ENCODE data around the gene SEPSECS.
"Not testable (repeated sequence)": the region's sequence is repeated elsewhere in the genome, so short reads cannot be mapped to it uniquely, and the experiment has no call there.

Gene SEPSECS

DNA sequence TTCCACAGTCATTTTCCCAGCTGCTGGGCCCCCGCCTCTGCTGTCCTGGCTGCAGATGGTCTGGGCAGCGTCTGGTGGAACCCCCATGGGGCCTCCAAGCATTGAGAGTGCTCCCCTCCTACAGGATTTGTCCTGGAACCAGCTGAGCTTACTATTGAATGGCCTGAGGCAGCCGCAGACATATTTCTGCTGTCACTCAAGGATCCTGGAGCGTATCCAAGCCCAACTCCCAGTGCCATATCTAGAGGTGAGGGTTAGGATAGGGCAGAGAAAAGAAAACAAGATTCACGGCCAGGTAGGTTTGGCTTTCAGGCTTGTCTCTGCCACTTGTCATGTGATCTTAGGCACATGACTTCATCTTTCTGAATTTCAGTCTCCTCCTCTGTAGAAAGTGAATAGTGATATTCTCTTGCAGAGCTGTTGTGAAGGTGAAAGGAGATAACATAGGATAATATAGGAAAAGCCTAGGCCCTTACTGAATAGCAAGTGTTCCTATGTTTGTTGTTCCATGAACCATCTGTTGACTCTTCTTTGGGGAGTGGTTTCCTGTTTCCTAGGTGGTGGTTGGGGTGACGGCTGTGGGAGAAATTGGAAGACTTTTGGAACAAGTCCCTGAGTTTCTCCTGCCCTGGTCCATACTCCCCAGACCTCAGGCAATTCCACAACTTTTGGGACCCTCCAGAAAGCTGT is 52.3 kb downstream of the SEPSECS start:
- no peak for DNase-seq

GRCh38 chr4:25106363-25107151 is 53.7 kb downstream of the SEPSECS start:
- no peak for DNase-seq

DNA sequence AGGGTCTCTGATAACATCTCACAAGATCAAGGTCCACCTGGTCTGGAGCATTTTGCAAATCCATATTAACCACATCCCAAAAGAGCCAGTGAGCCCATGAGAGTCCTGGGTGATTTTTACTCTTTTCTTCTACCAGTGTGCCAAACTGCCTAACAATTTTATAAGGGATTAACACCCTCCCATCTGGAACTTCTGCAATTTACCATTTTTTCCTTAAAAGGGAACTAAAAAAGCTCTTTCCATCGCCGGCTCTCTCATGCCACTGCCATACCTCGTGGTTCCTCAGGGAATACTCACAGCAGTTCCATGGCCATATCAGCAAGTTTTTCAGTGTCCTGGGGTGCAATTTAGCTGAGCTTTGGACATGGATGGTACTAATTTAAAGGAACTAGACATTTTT is 55.7 kb downstream of the SEPSECS start:
- no peak for DNase-seq

- DNase-seq = no peak
These were observed 56.8 kb downstream of the SEPSECS start for GRCh38 chr4:25103418-25103817.

- DNase-seq = no peak
These were observed 58.4 kb downstream of the SEPSECS start for GRCh38 chr4:25101836-25102235.

GRCh38 chr4:25100710-25101109 is 59.5 kb downstream of the SEPSECS start:
- no peak for DNase-seq

DNA sequence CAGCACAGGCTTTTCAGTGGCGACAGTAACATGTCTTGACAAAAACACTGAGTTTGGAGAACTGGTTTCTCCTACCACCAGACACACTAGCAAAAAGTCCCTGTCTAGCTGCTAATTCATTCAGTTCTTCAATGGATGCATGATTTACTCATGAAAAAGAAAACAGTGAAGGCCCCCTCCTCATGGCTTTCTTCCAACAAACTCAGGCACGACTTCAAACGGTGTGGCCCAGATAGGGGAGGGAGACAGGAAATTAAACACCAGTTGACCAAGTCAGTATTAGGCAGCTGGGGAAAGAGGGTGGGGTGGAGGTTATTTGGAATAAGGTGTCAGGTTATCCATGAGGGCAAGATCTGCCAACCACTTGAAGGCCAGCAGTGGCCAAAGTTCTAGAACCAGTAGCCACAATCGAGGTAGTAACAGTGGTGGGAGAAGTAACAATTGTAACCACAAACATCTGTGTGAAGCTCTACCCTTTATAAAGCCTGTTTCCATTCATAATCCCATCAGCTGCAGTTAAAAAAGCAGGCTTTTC is 60.2 kb downstream of the SEPSECS start:
- DNase-seq = no peak

DNA sequence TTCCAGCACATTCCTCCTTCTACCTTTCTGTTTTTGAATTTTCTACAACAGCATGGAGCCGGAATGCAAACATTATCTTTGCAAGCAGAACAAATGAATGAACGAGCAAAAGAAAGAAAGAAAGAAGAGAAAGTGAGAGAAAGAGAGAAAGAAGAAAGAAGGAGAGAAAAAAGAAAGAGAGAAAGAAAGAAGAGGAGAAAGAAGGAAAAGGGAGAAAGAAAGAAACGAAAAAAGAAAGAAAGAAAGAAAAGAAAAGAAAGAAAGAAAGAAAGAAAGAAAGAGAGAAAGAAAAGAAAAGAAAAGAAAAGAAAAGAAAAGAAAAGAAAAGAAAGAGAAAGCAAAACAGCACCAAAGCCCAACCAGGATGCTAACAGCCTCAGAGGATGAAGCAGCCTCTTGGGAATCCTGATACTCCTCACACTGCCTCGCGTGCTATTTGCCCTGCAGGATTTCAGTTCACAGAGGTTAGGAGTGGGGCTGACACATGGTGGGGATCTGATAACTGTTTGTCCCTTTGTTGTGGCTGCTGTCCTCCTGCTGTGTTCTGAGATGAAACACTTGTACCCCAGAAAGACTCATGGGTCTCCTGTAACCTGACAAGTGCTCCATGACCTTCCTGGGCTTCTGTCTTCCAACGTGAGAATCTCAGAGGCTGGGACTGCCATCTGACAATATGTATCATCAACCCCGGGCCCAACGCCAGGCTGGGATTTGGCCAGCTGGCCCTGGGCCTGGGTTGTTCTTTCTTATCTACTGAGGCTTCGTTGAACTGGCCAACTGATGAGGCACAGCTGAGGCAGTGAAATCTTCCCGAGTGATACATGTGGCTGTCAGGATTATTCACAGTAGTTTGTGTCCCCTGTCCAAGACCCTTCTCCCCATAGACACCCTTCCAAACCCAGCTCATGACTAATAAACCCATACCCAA is 61.0 kb downstream of the SEPSECS start:
- no peak for DNase-seq

GRCh38 chr4:25096981-25097443 is 63.2 kb downstream of the SEPSECS start:
- DNase-seq = no peak

GRCh38 chr4:25096251-25096980 is 63.8 kb downstream of the SEPSECS start:
- no peak for DNase-seq

GRCh38 chr4:25095837-25096236 is 64.4 kb downstream of the SEPSECS start:
- no peak for DNase-seq

GRCh38 chr4:25092139-25092538 is 68.1 kb downstream of the SEPSECS start:
- DNase-seq = no peak

GRCh38 chr4:25090516-25090915 is 69.7 kb downstream of the SEPSECS start:
- no peak for DNase-seq

- DNase-seq = no peak
These were observed 71.0 kb downstream of the SEPSECS start for GRCh38 chr4:25089051-25089763.

DNA sequence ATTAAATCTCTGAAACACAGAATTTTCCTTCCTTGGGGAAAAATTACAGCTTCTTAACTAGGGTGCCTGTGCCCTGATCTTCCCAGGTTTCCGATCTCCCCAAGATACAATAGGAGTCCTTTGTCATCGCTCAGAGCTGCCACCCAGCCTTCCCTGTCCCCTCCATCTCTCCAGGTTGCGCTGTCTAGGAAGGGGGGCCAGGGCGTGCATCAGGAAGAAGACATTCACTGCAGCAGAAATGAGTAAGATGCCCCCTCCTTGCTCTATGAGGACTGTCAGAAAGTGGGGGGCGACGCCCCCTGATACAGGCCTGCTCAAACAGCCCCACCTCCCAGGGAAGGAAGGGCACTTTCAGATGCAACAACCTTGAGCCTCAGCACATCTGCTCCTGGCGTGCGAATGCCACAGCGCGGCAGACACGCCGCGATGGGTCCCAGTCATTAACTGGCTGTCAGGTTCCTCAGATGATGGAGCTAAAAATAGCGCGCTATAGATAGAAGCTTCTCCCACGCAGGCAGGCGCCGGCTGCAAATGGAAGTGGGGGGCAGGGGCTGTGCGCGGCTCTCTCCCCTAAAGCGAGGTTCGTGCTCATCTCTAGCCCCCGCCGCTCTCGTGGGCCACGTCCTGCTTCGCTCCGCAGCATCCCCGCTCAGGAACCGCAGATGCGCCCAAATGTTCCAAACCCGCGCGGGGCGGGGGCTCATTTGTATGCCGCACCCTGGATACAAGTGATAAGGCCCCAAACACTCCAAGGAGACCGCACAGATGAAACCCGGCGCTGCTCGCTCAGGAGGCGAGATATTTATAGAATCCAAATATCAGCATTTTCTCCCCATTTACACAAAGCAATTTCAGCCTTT is 71.9 kb downstream of the SEPSECS start:
- DNase-seq = no peak

DNA sequence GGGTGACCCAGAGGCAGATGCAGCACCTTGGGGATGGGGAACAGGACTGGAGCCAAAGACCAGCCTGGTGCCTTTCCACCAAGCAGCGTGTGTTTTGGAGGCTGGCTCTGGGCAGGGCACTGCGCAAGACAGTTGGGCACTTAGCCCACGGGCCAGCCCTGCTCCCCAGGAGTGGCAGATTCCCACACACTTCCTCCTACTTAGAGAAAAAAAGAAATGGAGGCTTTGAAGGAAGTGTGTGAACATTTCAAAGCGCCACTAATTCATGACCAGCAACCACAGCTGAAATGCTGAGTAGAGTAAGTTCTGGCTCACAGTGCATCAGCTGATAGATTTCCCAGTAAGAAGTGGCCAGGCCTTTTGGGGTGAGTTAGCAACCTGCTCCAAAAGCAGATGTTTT is 74.6 kb downstream of the SEPSECS start:
- no peak for DNase-seq

- DNase-seq = not testable (repeated sequence)
These were observed 76.8 kb downstream of the SEPSECS start for GRCh38 chr4:25083441-25083840.

GRCh38 chr4:25081866-25082471 is 78.3 kb downstream of the SEPSECS start:
- DNase-seq = no peak

DNA sequence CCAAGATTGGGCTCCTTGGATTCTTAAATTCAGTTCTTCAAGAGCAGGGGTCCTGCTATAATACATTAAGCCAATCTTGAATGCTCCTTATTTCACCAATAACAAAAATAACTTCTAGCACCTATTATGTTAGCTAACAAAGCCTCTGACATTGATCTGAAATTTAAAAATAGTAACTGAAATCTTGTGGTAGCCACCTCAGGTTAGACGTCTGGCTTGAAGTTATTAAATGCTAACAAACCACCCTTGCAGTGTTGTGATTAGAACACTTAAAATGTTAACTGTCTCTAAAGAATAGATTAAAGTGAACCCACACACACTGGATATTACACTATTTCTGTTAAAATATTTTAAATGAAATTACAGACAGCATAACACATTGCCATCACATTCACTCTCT is 79.7 kb downstream of the SEPSECS start:
- no peak for DNase-seq

- no peak for DNase-seq
These were observed 81.7 kb downstream of the SEPSECS start for GRCh38 chr4:25078523-25078922.
